ENCODE measurements around the gene MAST4.

Gene MAST4

GRCh38 chr5:67149951-67150523 is 553.8 kb downstream of the MAST4 start:
- H3K4me3 ChIP-seq (ENCODE audit: low read depth, low read length): no peak overlapping the region
- peak; percentile 12 for DNase-seq (ENCODE audit: low read depth)
- TF ChIP-seq CTCF (IDR thresholded peaks at IDR 0.05; ENCODE audit: low read depth, low read length, missing control alignments): peak; percentile 69
- in situ Hi-C loops (cut with HindIII; ENCODE audit: low sequenced_read_pairs): no loop called here

DNA sequence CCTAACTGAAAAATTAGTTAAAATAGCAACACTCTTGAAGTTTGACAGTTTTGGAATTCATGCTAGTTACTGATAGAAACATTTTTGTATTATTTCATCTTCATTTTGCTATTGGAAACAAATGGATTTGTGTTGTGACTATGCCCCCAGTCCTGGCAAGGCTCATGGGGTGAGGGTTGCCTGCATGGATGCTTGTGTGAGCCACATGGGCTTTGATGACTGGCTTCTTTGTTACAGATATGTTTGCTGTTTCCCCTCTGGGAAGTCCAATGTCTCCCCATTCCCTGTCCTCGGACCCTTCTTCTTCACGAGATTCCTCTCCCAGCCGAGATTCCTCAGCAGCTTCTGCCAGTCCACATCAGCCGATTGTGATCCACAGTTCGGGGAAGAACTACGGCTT is 556.2 kb downstream of the MAST4 start:
- DNase-seq (ENCODE audit: low read depth): no peak
- no peak for TF ChIP-seq CTCF (IDR thresholded peaks at IDR 0.05; ENCODE audit: low read depth, low read length, missing control alignments)
- no peak overlapping the region for H3K4me3 ChIP-seq (ENCODE audit: low read depth, low read length)
- in situ Hi-C loops (cut with HindIII; ENCODE audit: low sequenced_read_pairs): no loop called here

GRCh38 chr5:67153292-67153691 is 557.1 kb downstream of the MAST4 start:
- no peak for DNase-seq (ENCODE audit: low read depth)
- no peak for TF ChIP-seq CTCF (IDR thresholded peaks at IDR 0.05; ENCODE audit: low read depth, low read length, missing control alignments)
- no peak overlapping the region for H3K4me3 ChIP-seq (ENCODE audit: low read depth, low read length)
- in situ Hi-C loops (cut with HindIII; ENCODE audit: low sequenced_read_pairs): no loop called here

DNA sequence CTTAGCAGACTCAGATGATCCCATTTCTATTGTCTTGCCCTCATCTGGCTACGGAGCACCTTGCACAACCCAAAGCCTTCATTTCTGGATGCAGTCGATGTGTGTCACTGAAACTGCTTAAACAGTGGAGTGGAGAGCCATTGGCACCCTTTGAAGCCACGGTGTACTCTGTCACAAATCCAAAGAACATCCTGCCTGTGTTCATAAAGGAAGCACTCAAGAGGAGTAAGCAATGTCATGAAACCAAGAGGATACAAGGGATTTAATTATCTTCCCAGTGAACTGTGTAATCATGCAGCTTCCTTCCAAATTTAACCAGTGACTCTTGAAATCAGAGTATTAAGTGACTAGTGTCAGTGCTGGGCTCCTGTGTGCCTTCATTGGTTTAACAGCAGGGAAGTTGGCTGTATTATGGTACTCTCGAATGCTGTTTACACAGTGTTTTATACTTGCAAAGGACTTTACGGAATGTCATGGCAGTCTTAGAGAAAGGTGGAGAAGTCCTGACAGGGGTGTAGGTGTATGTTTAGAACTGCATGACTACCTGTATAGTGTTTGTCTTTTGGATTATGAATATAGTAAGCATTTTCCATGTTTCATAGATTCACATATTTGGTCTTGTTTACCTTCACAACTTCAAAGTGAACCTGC is 558.5 kb downstream of the MAST4 start:
- in situ Hi-C loops (cut with HindIII; ENCODE audit: low sequenced_read_pairs): loop anchor here (5.0 kb wide), 1 partner anchor 48 kb away; no protein-coding TSS in a partner anchor
- no peak for TF ChIP-seq CTCF (IDR thresholded peaks at IDR 0.05; ENCODE audit: low read depth, low read length, missing control alignments)
- DNase-seq (ENCODE audit: low read depth): no peak
- no peak overlapping the region for H3K4me3 ChIP-seq (ENCODE audit: low read depth, low read length)

GRCh38 chr5:67156976-67157583 is 560.9 kb downstream of the MAST4 start:
- in situ Hi-C loops (cut with HindIII; ENCODE audit: low sequenced_read_pairs): loop anchor here (5.0 kb wide), 1 partner anchor 45 kb away; no protein-coding TSS in a partner anchor
- DNase-seq (ENCODE audit: low read depth): peak; percentile 31
- H3K4me3 ChIP-seq (ENCODE audit: low read depth, low read length): no peak overlapping the region
- TF ChIP-seq CTCF (IDR thresholded peaks at IDR 0.05; ENCODE audit: low read depth, low read length, missing control alignments): peak; percentile 78

- in situ Hi-C loops (cut with HindIII; ENCODE audit: low sequenced_read_pairs): no loop called here
- H3K4me3 ChIP-seq (ENCODE audit: low read depth, low read length): no peak overlapping the region
- no peak for DNase-seq (ENCODE audit: low read depth)
- no peak for TF ChIP-seq CTCF (IDR thresholded peaks at IDR 0.05; ENCODE audit: low read depth, low read length, missing control alignments)
Measured at GRCh38 chr5:67160272-67160671, 564.1 kb downstream of the MAST4 start.
